GM19351 (cell line): Measurements from ENCODE around the gene RIMKLB.
"Not testable (repeated sequence)": the region's sequence is repeated elsewhere in the genome, so short reads cannot be mapped to it uniquely, and the experiment has no call there.

Source experiments
- ATAC-seq: cut with Tn5 transposase; IDR thresholded peaks from one replicate; pipeline ENCODE4 v1.9.1; 2021; ENCODE audit warnings: mild to moderate bottlenecking, moderate library complexity; ENCODE audit not compliant: unreplicated experiment

Gene RIMKLB

DNA sequence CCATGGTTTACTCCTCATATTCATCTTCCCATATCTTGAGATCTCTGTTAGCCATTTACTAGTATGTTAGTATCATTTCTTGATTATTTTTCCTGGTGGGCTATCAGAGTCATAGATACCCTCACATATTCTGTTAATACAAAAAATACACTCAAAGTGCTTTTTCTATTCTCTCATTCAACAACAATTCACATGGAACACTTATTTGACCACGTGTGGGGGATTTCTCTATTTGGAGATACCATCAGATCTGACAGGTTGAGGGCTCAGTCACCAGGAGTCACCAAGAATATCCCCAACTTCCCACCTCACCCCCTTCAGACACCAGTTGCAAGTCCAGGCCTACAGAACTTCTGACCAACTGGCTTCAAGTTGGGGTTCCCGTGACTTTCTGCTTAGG is 72.7 kb downstream of the RIMKLB start:
- no peak for ATAC-seq

DNA sequence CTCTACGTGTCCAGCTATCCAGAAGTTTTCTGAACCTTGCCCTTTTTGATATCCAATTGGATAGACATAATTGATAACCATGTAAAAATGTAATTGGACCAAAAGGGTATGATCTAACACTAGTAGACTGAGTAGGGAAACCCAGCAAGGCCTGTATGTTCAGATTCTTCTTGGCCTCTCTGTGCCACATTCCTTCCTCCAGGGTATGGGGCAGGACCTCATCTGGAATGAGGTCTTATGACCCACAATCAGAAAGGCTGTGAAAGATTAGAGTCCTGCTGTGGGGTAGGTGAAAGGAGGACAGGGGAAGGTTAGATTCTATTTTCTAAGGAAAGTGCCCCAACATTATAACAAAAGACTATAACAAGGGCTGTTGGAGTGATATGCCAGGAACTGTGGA is 73.3 kb downstream of the RIMKLB start:
- no peak for ATAC-seq

GRCh38 chr12:8773461-8773860 is 75.7 kb downstream of the RIMKLB start:
- no peak for ATAC-seq

GRCh38 chr12:8779281-8779680 is 81.5 kb downstream of the RIMKLB start:
- no peak for ATAC-seq

DNA sequence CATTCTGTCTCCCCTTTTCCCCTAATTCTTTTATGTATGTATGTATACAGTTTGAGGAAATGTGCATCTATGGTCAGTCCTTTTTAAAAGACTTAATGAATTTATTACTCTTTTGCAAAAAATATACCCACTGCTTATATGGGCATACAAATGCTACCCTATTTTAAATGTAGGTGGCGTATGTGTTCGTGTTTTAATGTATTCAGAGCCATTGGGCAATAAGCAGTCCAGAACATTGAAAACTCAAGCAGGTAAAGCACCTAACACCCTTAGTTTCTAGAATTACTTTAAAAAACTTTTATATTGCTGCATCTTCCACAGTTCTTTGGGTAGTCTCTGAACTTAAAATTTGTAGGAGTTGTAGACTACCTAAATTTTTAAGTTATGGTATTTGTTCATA is 82.1 kb downstream of the RIMKLB start:
- no peak for ATAC-seq

GRCh38 chr12:8780389-8780788 is 82.6 kb downstream of the RIMKLB start:
- ATAC-seq = no peak

DNA sequence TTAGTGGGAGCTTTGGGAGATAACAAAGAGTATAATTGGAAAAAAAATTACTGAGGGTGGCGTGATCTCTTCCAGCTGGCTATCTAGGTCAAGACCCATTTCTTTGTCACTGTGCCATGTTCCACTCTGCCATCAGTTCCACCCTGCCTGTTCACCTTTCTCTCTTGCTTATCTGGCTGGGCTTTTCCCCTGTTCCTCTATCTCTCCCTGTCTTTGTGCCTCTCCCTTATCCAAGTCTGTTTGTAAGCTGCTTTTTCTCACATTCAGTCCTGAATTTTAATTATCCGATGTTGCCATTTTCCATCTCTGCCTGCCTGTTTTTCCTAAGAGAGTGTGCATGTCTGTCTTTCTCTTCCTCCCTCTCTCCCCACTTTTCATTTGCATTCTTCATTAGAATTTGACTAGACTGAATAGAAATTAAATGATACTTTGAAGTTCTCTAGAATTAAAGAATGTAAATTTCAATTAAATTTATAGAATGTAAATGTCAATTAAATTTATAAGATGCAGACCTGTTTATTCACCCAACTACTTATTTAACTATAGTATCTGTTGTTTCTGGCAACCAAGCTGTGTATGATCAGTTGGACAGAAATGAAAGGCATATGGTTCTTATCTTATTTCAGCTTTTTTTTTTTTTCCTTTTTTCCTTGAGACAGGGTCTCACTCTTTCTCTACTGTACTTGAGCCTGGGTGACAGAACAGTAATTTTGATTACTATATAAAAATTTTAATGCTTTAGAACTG is 83.8 kb downstream of the RIMKLB start:
- no peak for ATAC-seq

- ATAC-seq = no peak
These were observed 86.6 kb downstream of the RIMKLB start for GRCh38 chr12:8784290-8784888.

DNA sequence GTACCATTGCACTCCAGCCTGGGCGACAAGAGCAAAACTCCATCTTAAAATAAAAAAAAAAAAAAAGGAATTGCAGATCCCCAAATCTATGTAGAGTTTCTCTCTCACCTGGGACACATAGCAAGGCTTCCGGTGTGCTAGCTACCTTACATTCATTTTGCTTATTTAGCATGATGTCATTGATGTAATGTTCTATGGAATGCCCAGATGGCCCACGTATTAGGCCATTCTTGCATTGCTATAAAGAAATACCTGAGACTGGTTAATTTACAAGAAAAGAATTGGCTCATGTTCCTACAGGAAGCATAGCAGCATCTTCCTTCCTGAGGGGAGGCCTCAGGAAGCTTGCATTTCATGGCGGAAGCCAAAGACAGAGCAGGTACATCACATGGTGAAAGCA is 87.7 kb downstream of the RIMKLB start:
- ATAC-seq = no peak

- ATAC-seq = not testable (repeated sequence)
These were observed 89.4 kb downstream of the RIMKLB start for GRCh38 chr12:8787206-8787605.

DNA sequence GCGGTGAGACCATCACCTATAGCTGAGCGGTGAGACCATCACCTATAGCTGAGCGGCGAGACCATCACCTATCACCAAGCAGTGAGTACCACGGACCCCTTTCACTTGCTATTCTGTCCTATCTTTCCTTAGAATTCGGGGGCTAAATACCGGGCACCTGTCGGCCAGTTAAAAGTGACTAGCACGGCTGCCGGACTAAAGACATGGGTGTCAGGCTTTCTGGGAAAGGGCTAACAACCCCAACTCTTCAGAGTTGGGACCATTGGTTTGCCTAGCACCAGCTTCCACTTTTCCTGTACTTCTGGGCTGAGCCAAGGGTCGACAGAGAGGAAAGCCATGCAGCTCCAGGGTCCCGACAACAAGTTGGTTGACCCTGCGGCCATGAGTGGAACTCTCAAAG is 90.9 kb downstream of the RIMKLB start:
- ATAC-seq = not testable (repeated sequence)

DNA sequence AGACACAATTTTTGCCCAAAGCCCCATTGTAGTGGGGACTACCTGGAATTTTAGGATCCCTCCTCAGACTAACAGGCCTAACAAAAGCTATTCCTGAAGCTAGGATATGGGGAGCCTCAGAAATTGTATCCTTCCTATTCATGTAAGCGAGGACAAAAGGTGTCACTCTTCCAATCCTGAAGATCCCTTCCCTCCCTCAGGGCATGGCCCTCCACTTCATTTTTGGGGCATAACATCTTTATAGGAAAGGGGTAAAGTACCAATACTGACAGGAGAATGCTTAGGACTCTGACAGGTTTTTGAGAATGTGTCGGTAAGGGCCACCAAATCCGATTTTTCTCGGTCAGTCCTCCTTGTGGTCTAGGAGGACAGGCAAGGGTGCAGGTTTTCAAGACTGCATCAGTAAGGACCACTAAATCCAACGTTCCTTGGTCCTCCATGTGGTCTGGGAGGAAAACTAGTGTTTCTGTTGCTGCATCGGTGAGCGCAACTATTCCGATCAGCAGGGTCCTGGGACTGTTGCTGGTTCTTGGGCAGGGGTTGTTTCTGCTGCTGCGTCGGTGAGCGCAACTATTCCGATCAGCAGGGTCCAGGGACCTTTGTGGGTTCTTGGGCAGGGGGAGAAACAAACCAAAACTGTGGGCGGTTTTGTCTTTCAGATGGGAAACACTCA is 91.7 kb downstream of the RIMKLB start:
- not testable (repeated sequence) for ATAC-seq

DNA sequence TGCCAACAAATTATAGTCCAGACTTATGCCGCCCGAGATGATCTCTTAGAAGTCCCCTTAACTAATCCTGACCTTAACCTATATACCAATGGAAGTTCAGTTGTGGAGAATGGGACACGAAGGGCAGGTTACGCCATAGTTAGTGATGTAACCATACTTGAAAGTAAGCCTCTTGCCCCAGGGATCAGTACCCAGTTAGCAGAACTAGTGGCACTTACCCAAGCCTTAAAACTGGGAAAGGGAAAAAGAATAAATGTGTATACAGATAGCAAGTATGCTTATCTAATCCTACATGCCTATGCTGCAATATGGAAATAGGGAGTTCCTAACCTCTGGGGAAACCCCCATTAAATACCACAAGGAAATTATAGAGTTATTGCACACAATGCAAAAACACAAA is 95.4 kb downstream of the RIMKLB start:
- ATAC-seq = not testable (repeated sequence)

- not testable (repeated sequence) for ATAC-seq
These were observed 96.8 kb downstream of the RIMKLB start for GRCh38 chr12:8794611-8795010.

DNA sequence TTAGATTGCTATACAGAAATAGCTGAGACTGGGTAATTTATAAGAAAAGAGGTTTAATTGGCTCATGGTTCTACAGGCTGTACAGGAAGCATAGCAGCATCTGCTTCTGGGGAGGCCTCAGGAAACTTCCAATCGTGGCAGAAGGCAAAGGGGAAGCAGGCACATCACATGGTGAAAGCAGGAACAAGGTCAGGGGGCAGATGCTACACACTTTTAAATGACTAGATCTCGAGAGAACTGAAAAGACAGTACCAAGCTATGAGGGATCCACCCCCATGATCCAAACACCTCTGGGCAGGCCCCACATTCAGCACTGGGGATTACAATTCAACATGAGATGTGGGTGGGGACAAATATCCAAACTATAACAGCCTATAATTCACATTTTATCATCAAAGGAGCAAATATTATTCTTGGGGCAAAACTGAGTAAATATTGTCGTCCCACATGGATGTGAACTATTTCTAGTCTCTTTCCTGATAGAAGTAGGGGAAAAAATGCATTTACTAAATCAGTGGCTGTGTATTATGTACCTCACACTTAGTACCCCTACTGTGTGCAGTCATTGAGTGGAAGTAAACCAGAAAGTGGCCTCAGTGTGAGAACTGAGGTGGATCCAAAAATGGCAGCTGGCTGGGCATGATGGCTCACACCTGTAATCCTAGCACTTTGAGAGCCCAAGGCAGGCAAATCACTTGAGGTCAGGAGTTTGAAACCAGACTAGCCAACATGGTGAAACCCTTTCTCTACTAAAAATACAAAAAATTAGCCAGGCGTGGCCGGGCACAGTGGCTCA is 99.2 kb downstream of the RIMKLB start:
- no peak for ATAC-seq

DNA sequence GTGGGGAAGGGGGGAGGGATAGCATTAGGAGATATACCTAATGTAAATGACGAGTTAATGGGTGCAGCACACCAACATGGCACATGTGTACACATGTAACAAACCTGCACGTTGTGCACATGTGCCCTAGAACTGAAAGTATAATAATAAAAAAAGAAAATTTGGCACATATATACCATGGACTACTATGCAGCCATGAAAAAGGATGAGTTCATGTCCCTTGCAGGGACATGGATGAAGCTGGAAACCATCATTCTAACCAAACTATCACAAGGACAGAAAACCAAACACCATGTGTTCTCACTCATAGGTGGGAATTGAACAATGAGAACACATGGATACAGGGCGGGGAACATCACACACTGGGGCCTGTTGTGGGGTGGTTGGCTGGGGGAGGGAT is 103.4 kb downstream of the RIMKLB start:
- not testable (repeated sequence) for ATAC-seq

GRCh38 chr12:8804833-8805232 is 107.0 kb downstream of the RIMKLB start:
- not testable (repeated sequence) for ATAC-seq

DNA sequence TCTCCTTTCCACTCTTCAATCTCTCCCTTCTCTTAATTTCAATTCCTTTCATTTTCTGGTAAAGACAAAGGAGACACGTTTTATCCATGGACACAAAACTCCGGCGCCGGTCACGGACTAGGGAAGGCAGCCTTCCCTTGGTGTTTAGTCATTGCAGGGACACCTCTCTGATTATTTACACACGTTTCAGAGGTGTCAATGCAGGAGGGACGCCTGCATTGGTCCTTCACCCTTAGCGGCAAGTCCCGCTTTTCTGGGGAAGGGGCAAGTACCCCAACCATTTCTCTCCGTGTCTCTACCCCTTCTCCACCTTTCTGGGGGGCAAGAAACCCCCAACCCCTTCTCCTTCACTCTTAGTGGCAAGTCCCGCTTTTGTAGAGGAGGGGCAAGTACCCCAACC is 107.7 kb downstream of the RIMKLB start:
- ATAC-seq = not testable (repeated sequence)

GRCh38 chr12:8807084-8807483 is 109.3 kb downstream of the RIMKLB start:
- not testable (repeated sequence) for ATAC-seq

GRCh38 chr12:8810112-8810511 is 112.3 kb downstream of the RIMKLB start:
- not testable (repeated sequence) for ATAC-seq
